SU-DHL-6 (cell line): ENCODE measurements around the gene PITX3.
"Not testable (repeated sequence)": the region's sequence is repeated elsewhere in the genome, so short reads cannot be mapped to it uniquely, and the experiment has no call there.

Experiments used
- H2AFZ ChIP-seq: fragments of 200-600 bp; sonication (generic); 2 replicates; pipeline ENCODE4 v1.6.1; 2014; ENCODE audit warnings: low read depth, mild to moderate bottlenecking, moderate library complexity, mixed read lengths, antibody characterized with exemption, low read length; ENCODE audit not compliant: severe bottlenecking
- H3F3A ChIP-seq: fragments of 200-600 bp; shearing (Covaris generic); 2 replicates; pipeline ENCODE4 v1.6.0; 2016; ENCODE audit warnings: antibody characterized with exemption, mild to moderate bottlenecking; ENCODE audit not compliant: insufficient read depth
- H3K27ac ChIP-seq: fragments of 200-600 bp; sonication (generic); 2 replicates; pipeline ENCODE4 v1.5.1; 2016; ENCODE audit warnings: low read depth, mild to moderate bottlenecking, low read length, moderate library complexity, mixed read lengths
- H3K27me3 ChIP-seq: fragments of 200-600 bp; sonication (generic), shearing (Covaris generic); 2 replicates; pipeline ENCODE4 v1.6.0; 2014; ENCODE audit warnings: mild to moderate bottlenecking, low read length
- H3K36me3 ChIP-seq: fragments of 200-600 bp; sonication (generic); 2 replicates; pipeline ENCODE4 v1.6.1; 2014; ENCODE audit warnings: mild to moderate bottlenecking, low read length, mixed read lengths
- H3K4me2 ChIP-seq: fragments of 300-600, 200-600 bp; shearing (Covaris generic), sonication (generic); 2 replicates; pipeline ENCODE4 v1.6.0; 2014; ENCODE audit warnings: low read length, low read depth, mild to moderate bottlenecking; ENCODE audit not compliant: poor library complexity, severe bottlenecking
- H3K4me3 ChIP-seq: fragments of 200-600 bp; sonication (generic); 2 replicates; pipeline ENCODE4 v1.5.1; 2014; ENCODE audit warnings: antibody characterized with exemption, low read length, mild to moderate bottlenecking, mixed read lengths; ENCODE audit not compliant: insufficient read depth, poor library complexity, severe bottlenecking
- H3K79me2 ChIP-seq: fragments of 200-600 bp; sonication (generic); 2 replicates; pipeline ENCODE4 v1.6.1; 2014; ENCODE audit warnings: mild to moderate bottlenecking, low read length, moderate library complexity; ENCODE audit not compliant: insufficient read depth
- H3K9ac ChIP-seq: fragments of 200-600 bp; sonication (generic); 2 replicates; pipeline ENCODE4 v1.7.0; 2014; ENCODE audit warnings: mild to moderate bottlenecking, low read length
- H3K9me2 ChIP-seq: fragments of 200-600 bp; sonication (generic); replicated peaks from 2 replicates; pipeline ENCODE4 v1.6.1; 2014; ENCODE audit warnings: low read length; ENCODE audit not compliant: insufficient read depth
- H3K9me3 ChIP-seq: fragments of 200-600 bp; sonication (generic); 2 replicates; pipeline ENCODE4 v1.6.1; 2014; ENCODE audit warnings: low read length, mixed read lengths; ENCODE audit not compliant: insufficient read depth
- H4K20me1 ChIP-seq: fragments of 200-600 bp; sonication (generic); 2 replicates; pipeline ENCODE4 v1.6.1; 2014; ENCODE audit warnings: low read depth, mild to moderate bottlenecking, antibody characterized with exemption, low read length, moderate library complexity, mixed read lengths
- CTCF ChIP-seq: fragments of 200-600 bp; sonication (generic); IDR thresholded peaks from one replicate; pipeline ENCODE4 v1.5.1; 2017; ENCODE audit warnings: antibody characterized with exemption, mild to moderate bottlenecking, low read length, moderate library complexity; ENCODE audit not compliant: insufficient read depth, poor library complexity, severe bottlenecking
- EZH2phosphoT487 ChIP-seq: fragments of 200-600 bp; sonication (generic), shearing (Covaris generic); conservative IDR thresholded peaks from 2 replicates; pipeline ENCODE4 v1.6.1; 2018; ENCODE audit warnings: mild to moderate bottlenecking, antibody characterized with exemption, low read length, moderate library complexity, mixed read lengths

The PITX3 gene

GRCh38 chr10:102195296-102195870 lies 45.9 kb downstream of the PITX3 start:
- Histone ChIP-seq H3F3A (no peaks in the 10 kb centered on the region), H3K9me3 (peaks cover 14% of the 10 kb centered on the region; the same call in 1 of the 2 replicates), H3K4me3 (no peak overlapping the region), H3K9me2 (no peaks in the 10 kb centered on the region), H3K36me3 (no peaks in the 10 kb centered on the region), H3K27me3 (no peaks in the 10 kb centered on the region), H3K4me2 (no peak overlapping the region), H4K20me1 (no peaks in the 10 kb centered on the region), H3K9ac (no peak overlapping the region), H3K27ac (no peak overlapping the region), H2AFZ (no peak overlapping the region), H3K79me2 (no peaks in the 10 kb centered on the region)
- TF ChIP-seq CTCF (no peak), EZH2phosphoT487 (no peak)

DNA sequence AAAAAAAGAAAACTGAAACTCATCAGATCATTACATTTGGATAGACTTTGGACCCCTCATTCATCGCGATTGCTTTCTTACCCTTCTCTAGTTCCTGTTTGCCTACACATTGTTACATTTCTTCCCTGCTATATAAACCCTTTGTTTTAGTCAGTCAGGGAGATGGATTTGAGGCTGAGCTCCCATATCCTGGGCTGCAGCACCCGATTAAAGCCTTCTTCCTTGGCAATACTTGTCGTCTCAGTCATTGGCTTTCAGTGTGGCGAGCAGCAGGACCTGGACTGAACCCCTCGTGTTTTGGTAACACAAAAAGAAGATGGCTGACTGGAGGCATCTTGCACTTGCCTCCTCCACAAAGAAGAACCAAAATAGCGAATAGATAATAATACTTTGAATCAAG lies 49.4 kb downstream of the PITX3 start:
- Histone ChIP-seq H3F3A (no peaks in the 10 kb centered on the region), H4K20me1 (no peaks in the 10 kb centered on the region), H3K4me3 (no peak overlapping the region), H3K27me3 (no peaks in the 10 kb centered on the region), H2AFZ (no peak overlapping the region), H3K9me2 (no peaks in the 10 kb centered on the region), H3K9me3 (peaks cover 14% of the 10 kb centered on the region; the same call in 1 of the 2 replicates), H3K9ac (no peak overlapping the region), H3K4me2 (no peak overlapping the region), H3K27ac (no peak overlapping the region), H3K79me2 (no peaks in the 10 kb centered on the region), H3K36me3 (no peaks in the 10 kb centered on the region)
- TF ChIP-seq EZH2phosphoT487 (no peak), CTCF (no peak)

DNA sequence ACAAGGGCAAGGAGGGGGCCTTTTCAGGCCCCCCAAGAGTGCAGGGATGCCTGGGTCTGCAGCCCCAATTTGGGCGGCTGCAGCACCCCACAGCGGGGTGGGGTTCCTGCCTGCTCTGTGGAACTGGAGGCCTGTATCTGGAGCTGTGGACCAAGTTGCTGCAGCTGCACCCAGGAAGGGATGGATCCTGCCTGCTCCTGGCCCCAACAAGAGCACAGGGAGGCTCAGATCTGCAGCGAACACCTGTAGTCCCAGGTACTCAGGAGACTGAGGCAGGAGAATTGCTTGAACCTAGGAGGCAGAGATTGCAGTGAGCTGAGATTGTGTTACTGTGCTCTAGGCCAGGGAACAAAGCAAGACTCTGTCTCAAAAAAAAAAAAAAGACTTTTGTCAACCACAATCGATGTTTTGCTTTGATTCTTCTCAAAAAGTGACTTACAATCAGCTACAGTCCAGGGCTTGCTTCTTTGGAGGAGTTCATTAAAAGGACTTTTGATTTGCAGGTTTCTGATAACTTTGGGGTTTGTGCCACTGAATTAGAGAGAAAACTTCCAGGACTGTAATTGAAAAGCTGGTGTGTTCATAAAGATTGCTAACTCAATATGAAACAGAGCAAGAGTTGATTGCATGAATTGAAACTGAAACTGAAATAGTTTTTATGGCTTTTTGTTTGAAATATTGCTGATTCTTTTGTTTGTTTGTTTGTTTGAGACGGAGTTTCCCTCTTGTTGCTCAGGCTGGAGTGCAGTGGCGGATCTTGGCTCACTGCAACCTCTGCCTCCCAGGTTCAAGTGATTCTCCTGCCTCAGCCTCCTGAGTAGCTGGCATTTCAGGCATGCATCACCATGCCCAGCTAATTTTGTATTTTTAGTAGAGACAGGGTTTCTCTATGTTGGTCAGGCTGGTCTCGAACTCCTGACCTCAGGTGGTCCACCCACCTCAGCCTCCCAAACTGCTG lies 52.1 kb downstream of the PITX3 start:
- H3F3A ChIP-seq, H3K27ac ChIP-seq, H4K20me1 ChIP-seq, H3K4me3 ChIP-seq, H3K36me3 ChIP-seq, H2AFZ ChIP-seq, H3K9ac ChIP-seq, H3K4me2 ChIP-seq, H3K9me2 ChIP-seq, H3K79me2 ChIP-seq, H3K27me3 ChIP-seq: not testable (repeated sequence)
- H3K9me3 ChIP-seq = peaks cover 19% of the 10 kb centered on the region; the same call in 1 of the 2 replicates
